Measurements from ENCODE around the gene COL4A1.

The COL4A1 gene

GRCh38 chr13:110170020-110170790 lies 136.8 kb downstream of the COL4A1 start:
- no peak for DNase-seq
- peak overlapping the region; percentile 20 to 60 for H3K27ac ChIP-seq
- TF ChIP-seq CTCF (IDR thresholded peaks at IDR 0.05) = no peak

GRCh38 chr13:110168999-110169933 lies 137.7 kb downstream of the COL4A1 start:
- TF ChIP-seq CTCF (IDR thresholded peaks at IDR 0.05) = no peak
- intact Hi-C loops (cut with DNase I; ENCODE audit: low total_unique reads) = no loop called here
- no peak for DNase-seq

More at GRCh38 chr13:110170020-110170790, 136.8 kb downstream of the COL4A1 start:
- intact Hi-C loops (cut with DNase I; ENCODE audit: low total_unique reads) = no loop called here
- Histone ChIP-seq H3K36me3 (peaks cover 88 to 99% (median 90%) of the 10 kb centered on the region in 3 donors), H3K27me3 (no peaks in the 10 kb centered on the region), H3K4me3 (no peak overlapping the region), H3K9me3 (no peaks in the 10 kb centered on the region), H3K4me1 (peaks cover 0 to 11% (median 2%) of the 10 kb centered on the region in 4 donors)

GRCh38 chr13:110166598-110166997 lies 140.4 kb downstream of the COL4A1 start:
- intact Hi-C loops (cut with DNase I; ENCODE audit: low total_unique reads) = no loop called here
- no peaks in the 10 kb centered on the region for H3K9me3 ChIP-seq
- TF ChIP-seq CTCF (IDR thresholded peaks at IDR 0.05) = no peak
- H3K4me3 ChIP-seq = no peak overlapping the region
- DNase-seq = no peak
- no peaks in the 10 kb centered on the region for H3K27me3 ChIP-seq
- peaks cover 0 to 11% (median 2%) of the 10 kb centered on the region in 4 donors for H3K4me1 ChIP-seq
- H3K36me3 ChIP-seq = peaks cover 88 to 99% (median 90%) of the 10 kb centered on the region in 3 donors
- H3K27ac ChIP-seq = no peak overlapping the region

More at GRCh38 chr13:110168999-110169933, 137.7 kb downstream of the COL4A1 start:
- H3K4me1 ChIP-seq = peaks cover 0 to 11% (median 2%) of the 10 kb centered on the region in 4 donors
- H3K36me3 ChIP-seq = peaks cover 88 to 99% (median 90%) of the 10 kb centered on the region in 3 donors
- peak overlapping the region; percentile 20 to 60 for H3K27ac ChIP-seq
- no peak overlapping the region for H3K4me3 ChIP-seq
- no peaks in the 10 kb centered on the region for H3K27me3 ChIP-seq
- no peaks in the 10 kb centered on the region for H3K9me3 ChIP-seq

GRCh38 chr13:110164706-110165105 lies 142.3 kb downstream of the COL4A1 start:
- no peak for TF ChIP-seq CTCF (IDR thresholded peaks at IDR 0.05)
- no peak for DNase-seq
- no peak overlapping the region for H3K27ac ChIP-seq
- intact Hi-C loops (cut with DNase I; ENCODE audit: low total_unique reads) = no loop called here
- H3K36me3 ChIP-seq = peaks cover 88 to 99% (median 90%) of the 10 kb centered on the region in 3 donors
- peaks cover 0 to 10% (median 1%) of the 10 kb centered on the region in 4 donors for H3K4me1 ChIP-seq
- no peak overlapping the region for H3K4me3 ChIP-seq
- H3K9me3 ChIP-seq = no peaks in the 10 kb centered on the region
- H3K27me3 ChIP-seq = no peaks in the 10 kb centered on the region

- Histone ChIP-seq H3K9me3 (no peaks in the 10 kb centered on the region), H3K27me3 (no peaks in the 10 kb centered on the region), H3K36me3 (peaks cover 94 to 97% (median 94%) of the 10 kb centered on the region in 3 donors), H3K27ac (no peak overlapping the region), H3K4me3 (no peak overlapping the region), H3K4me1 (no peaks in the 10 kb centered on the region)
- no peak for DNase-seq
- intact Hi-C loops (cut with DNase I; ENCODE audit: low total_unique reads) = no loop called here
- no peak for TF ChIP-seq CTCF (IDR thresholded peaks at IDR 0.05)
Observed at GRCh38 chr13:110162866-110163658, 143.9 kb downstream of the COL4A1 start.

All from tibial artery (tissue), 4 donors.